HG03095 (cell line): Measurements from ENCODE around the gene STK32B.

Experiments
- ATAC-seq: cut with Tn5 transposase; IDR thresholded peaks from one replicate; pipeline ENCODE4 v1.9.1; 2021; ENCODE audit warnings: moderate library complexity; ENCODE audit not compliant: unreplicated experiment

The STK32B gene

DNA sequence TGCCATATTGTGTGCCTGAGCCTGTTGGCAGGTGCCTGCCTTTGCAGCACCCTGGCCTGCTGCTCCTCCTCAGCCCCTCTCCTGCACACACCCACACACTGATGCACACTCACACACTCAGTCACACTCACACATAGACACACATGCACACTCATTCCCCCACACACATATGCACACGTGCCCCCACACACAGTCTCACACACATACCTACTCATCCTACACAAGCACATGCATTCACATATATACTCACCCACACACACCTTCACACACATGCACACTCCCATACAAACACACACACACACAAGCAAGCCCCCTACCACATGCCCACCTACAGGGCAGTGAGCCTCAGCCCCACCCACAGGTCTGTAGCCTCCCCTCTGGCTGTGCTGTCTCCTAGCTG, 412.1 kb downstream of the STK32B start:
- ATAC-seq: no peak

DNA sequence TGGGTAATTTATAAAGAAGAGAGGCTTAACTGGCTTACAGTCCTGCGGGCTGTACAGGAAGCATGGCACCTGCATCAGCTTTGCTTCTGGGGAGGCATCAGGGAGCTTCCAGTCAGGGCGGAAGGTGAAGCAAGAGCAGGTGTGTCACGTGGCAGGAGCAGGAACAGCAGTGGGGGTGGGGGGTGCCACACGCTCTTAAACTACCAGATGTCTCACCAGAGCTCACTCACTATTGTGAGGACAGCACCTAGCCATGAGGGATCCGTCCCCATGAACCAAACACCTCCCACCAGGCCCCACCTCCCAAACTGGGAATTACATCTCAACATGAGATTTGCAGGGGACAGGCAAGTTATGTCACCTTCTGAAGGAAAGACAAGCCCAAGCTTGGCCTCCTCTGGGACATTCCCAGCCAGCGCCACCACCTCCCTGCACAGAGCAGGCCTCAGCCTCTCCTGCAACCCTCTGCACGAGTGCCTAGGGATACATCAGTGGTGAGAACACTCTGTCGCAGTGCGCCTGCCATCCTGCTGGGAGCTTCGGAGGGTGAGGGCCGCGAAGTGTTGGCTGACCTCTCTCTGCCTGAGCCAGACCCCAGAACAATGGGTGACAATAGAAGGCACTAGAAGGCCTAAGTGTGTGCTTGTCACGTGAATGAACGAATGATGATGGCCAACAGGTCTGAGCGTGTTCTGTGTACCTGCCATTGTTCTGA, 412.8 kb downstream of the STK32B start:
- no peak for ATAC-seq

DNA sequence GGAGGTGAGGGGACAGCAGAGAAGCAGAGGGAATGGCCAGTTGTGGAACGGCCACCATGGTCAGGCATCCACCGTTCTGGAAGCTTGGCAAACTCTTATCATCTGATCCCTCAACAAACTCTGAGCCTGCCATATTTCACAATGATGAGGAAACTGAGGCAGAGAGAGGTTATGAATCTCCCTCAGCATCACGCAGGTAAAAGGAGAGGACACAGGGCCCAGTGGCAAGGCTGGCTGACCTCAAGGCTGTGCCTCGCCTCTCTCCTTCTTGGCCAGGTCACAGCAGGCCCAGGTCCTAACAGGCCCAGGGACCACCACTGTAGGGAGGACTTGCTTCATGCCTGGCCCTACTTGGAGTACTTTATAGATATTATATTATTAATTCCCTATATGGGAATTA, 414.2 kb downstream of the STK32B start:
- ATAC-seq: no peak

GRCh38 chr4:5465956-5466355, 414.7 kb downstream of the STK32B start:
- no peak for ATAC-seq

DNA sequence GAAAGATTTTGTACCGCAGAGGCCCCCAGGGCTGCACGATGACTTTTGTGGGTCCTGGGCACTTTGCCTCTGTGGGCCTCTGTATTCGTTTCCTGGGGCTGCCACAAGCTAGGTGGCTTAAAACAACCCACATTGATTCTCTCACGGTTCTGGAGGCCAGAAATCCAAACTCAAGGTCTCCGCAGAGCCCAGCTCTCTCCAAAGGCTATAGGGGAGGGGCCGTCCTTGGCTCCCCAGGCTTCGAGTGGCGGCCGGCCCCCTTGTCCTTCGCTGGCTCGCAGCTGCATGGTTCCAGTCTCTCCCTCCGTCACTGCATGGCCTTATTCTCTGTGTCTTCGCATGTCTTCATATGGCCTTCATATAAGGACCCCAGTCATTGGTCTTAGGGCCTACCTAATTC, 415.8 kb downstream of the STK32B start:
- no peak for ATAC-seq

DNA sequence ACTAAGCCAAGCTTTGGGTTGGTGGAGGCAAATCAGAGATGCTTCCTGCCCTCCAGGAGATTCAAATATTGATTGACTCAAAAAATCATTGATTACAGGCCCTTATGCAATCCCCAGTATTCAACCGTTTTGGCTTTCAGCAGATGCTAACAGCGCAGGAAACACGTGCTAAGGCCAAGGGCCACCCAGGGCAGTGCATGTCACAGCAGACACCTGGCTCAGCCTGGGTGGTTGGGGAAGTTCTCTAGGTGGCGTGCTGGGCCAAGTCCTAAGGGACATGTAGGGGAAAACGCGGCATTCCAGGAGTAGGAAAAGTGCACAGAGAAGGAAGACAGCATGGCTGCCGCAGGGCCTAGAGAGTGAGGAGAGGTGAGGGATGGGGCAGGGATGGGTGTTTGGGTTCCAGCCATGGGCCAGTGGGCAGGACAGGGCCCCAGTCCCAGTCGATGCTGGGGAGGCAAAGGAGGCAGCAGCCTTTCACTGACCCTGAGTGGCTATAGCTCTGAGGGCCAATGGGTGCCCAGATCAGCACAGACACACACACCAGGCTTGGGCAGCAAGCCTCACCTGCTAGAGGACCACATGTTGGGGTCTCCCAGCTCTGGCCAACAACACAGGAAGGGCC, 418.0 kb downstream of the STK32B start:
- no peak for ATAC-seq

DNA sequence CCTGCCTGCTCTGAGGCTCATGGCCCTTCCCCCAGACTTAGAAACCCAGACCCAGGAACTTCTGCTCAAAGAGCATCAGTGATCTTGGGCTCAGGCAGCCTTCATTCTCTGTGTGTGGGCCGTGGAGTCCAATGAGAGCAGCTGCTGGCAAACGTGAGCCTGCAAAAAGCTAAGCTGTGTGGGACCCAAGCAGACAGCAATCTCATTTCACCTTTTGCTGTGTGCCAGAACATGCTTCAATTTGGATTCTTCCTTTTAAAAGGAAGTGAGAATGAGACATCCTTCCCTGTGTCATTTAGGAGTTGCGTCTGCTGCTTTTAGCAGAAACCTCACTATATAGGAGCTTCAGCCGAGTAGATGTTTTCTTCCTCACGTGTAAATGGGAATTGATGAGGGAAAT, 418.6 kb downstream of the STK32B start:
- ATAC-seq: no peak

DNA sequence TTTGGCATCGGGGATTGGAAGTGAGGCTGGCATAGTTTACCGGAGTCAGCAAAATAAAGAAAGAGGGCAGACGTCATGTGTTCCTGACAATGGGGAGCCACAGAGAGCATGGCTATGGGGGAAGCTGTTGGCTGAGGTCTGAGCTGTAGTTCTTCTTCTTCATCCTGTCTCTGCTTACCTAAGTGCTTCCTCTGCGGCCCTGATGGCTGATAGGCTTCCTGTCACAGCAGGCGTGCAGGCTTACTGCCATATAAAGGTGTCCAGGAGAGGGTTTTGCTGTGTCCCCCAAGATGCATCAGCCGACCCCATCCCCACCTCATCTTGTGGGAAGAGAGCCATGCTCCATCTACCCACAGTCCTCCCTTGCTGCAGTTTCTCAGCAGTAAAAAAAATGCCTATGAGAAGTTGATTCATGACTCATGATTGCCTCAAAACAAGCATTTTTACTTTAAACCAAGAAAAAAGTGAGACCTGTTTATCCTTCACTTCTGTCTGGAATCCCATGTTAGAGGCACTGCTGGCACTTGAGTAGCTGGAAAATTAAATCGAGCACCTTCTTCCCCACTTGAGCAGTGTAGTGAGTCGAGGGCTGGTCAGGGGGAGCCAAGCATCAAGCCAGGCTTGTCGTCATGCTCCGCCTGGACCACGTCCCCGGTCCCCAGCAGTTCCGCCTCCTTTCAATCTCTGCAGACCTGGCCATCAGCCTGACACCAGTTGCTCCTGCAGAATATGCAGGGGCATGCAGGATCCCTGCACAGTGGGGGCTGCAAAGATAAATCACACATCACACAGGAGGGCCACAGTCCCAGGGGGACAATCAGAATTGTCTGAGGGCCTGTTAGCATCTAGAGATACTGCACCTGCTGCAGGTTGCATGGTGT, 419.3 kb downstream of the STK32B start:
- ATAC-seq: no peak

GRCh38 chr4:5471206-5471605, 419.9 kb downstream of the STK32B start:
- ATAC-seq: no peak

- no peak for ATAC-seq
These were observed 420.4 kb downstream of the STK32B start for GRCh38 chr4:5471691-5472090.

- no peak for ATAC-seq
These were observed 420.9 kb downstream of the STK32B start for GRCh38 chr4:5472160-5472591.

GRCh38 chr4:5473125-5473524, 421.8 kb downstream of the STK32B start:
- no peak for ATAC-seq

GRCh38 chr4:5474756-5475155, 423.5 kb downstream of the STK32B start:
- ATAC-seq: no peak

DNA sequence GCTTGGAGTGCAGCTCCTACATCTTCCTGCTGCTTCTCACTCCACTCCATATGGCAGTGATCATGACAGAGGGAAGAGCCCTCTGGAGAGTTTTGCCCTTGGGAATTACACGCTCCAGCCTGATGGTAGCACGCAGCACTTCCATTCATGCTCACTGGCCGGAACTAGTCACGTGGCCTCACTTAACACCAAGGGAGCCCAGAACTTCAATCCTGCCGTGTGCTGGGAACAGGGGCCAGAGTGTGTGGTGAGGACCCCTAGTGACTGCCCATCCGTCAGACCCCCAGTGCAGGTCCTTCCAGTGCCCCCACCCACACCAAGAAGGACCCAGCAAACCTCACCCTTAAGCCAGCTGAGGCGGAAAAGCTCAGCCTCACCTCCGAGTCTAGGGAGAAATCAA, 426.3 kb downstream of the STK32B start:
- ATAC-seq: no peak

- no peak for ATAC-seq
These were observed 426.9 kb downstream of the STK32B start for GRCh38 chr4:5478169-5478568.

DNA sequence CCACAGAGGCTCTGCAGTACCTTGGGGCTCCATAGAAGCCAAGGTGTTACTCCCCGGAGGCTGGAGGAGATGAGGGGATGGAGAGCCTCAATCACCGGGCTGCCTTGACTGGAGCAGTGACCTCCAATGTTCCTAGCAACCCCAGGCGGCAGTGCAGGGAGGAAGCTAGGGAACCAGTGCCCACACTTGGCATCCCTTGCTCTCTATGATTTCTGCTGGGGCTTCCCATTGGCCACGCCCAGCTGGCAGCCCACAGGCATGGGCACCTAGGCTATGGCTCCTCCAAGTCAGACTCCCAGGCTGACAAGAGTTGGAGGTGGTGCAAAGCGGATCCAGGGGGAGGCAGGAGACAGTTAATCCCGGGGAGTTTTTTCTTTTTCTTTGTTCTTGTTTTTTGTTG, 427.4 kb downstream of the STK32B start:
- ATAC-seq: no peak

DNA sequence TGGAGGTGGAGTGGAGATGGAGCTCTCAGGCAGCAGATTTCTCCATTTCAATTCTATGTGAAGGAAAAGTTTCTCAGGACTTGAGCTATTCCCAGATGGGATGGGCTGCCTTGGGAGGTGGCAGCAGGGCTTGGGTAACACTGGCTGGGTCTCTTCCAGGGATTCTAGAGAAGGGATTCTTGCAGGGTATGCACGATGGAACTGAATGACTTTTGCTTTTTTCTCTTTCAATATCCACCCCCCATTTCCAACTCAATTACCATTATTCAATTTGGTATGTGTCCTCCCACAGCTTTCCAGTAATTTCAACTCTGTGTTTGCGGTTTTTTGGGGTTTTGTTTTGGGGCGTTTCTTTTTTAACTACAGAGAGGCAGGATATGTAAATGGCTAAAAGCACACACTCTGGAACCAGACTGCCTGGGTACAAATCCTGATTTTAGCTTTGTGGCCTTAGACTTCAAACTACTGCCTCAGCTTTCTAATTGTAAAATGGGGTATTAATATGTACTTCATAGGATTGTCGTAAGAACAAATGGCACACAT, 428.3 kb downstream of the STK32B start:
- no peak for ATAC-seq

- ATAC-seq: no peak
These were observed 437.1 kb downstream of the STK32B start for GRCh38 chr4:5488413-5488812.

DNA sequence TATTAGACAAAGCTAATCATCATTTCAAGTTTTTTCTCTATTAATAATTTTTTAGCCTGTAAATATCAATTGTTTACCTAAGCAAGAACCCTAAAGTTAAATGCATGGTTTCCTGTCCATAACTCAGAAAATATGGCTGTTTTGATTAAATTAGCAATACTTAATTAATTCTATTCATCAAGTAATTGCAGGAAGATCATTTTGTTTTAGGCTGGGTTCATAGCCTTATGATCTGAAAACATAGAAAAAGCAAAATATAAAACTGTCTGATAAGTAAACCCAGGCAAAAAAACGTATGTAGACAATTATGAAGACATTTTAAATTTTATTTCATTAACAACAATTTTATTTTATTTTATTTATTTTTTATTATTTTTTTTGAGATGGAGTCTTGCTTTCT, 438.0 kb downstream of the STK32B start:
- no peak for ATAC-seq

- ATAC-seq: no peak
These were observed 446.2 kb downstream of the STK32B start for GRCh38 chr4:5497489-5497888.

DNA sequence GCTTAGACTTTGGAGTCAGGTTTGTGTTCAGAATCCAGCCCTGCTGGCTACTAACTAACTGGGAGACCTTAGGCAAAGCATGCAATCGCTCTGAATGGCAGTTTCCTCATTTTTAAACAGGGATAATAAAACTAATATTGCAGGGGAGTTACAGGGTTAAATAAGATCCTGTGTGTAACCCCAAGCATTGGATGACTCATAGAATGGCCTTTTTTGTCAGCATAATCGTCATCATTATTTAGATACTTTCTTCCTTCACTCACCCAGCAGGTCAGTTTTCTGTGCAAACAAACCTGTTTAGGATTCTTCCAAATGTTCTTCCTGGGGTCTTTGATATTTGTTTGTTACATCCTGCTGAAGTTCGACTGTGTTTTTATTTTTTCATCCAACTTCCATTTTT, 448.9 kb downstream of the STK32B start:
- ATAC-seq: no peak
